Right lobe of liver (tissue), 6 donors: Measurements from ENCODE around the gene HIP1R. TPM values are rescaled to one million over a fixed set of nuclear protein-coding genes. Genes with fewer than 3 reads are reported as not detected.
A peak's percentile ranks its signal among the peaks of the same experiment; 100 is the strongest.

Experiments
- ATAC-seq, 4 donors: fragments of 200-7000 bp; cut with Tn5 transposase; one replicate each; pipeline ENCODE4 v1.9.1; 2020; ENCODE audit warnings: mild to moderate bottlenecking in 4 of 4, moderate library complexity in 4 of 4
- DNase-seq, 3 donors: peaks; one replicate each; pipeline ENCODE4 v3.0.0-alpha.2; 2020
- H3K27ac ChIP-seq, 3 donors: fragments of 200-600 bp; one replicate each; pipeline ENCODE4 v1.8.0; 2022
- H3K27me3 ChIP-seq, 2 donors: fragments of 200-600 bp; one replicate each; pipeline ENCODE4 v1.8.0; 2022
- H3K36me3 ChIP-seq, 4 donors: fragments of 200-600 bp; sonication (generic) in 1 of 4; one replicate each; pipeline versions ENCODE4 v1.5.1 to v1.8.0; 2017 to 2022; ENCODE audit warnings: control low read depth in 1 of 4
- H3K4me1 ChIP-seq, 4 donors: fragments of 200-600 bp; sonication (generic) in 1 of 4; one replicate each; pipeline versions ENCODE4 v1.5.1 to v1.8.0; 2017 to 2022; ENCODE audit warnings: control low read depth in 1 of 4
- H3K4me3 ChIP-seq, 3 donors: fragments of 200-600 bp; one replicate each; pipeline ENCODE4 v1.8.0; 2022
- H3K9me3 ChIP-seq, 4 donors: fragments of 200-600 bp; sonication (generic) in 1 of 4; one replicate each; pipeline versions ENCODE4 v1.5.1 to v1.8.0; 2017 to 2022; ENCODE audit warnings: control low read depth in 1 of 4
- CTCF ChIP-seq, 4 donors: fragments of 200-600 bp in 3 of 4; fragments of 450-650 bp in 1 of 4; IDR thresholded peaks; one replicate each; pipeline versions ENCODE4 v1.5.1 to v1.8.0; 2016 to 2022; ENCODE audit warnings: antibody characterized with exemption in 4 of 4, mild to moderate bottlenecking in 2 of 4
- POLR2A ChIP-seq: fragments of 450-650 bp; IDR thresholded peaks from one replicate; pipeline ENCODE4 v1.6.1; 2017; ENCODE audit warnings: antibody characterized with exemption, mild to moderate bottlenecking
- WGBS: methylation state at CpG from one replicate; pipeline ENCODE4 v1.1.6; 2018; ENCODE audit warnings: low coverage, low lambda C conversion rate; ENCODE audit not compliant: insufficient coverage; ENCODE audit errors: missing lambda C conversion rate; 5-methylcytosine and 5-hydroxymethylcytosine counted together
- intact Hi-C, 2 donors: fragments of 100-400 bp; cut with DNase I; formaldehyde crosslinking; loops; one replicate each; pipeline versions ENCODE4 v1.11.2 to v1.14.1; 2022
- total RNA-seq, 6 experiments: library from RNA; depleted of rRNA in 2 of 6; stranded (reverse); fragments of >200 nt in 2 of 6; fragmentation: NEBNext Ultra II Directional in 3 of 6; extraction: Animal tissue kit (Norgen Biotek cat#: 25700) in 3 of 6; gene quantifications; one replicate each; pipeline versions ENCODE4 v1.1.0 to v1.2.4, GENCODE V29; 2016 to 2023
- donor health status: DM: no; HTN: yes; CAD: no.
- donor health status: DM: no; HTN: no; CAD: no.
- donor health status: DM: no; HTN: no; CAD: no.
- donor health status: DM: no; HTN: yes; CAD: no.
- donor health status: DM: no; HTN: yes; CAD: no.

Gene HIP1R
- total RNA-seq, 6 experiments from 2014 or later = 23.6 to 37.2 (median 27.8) TPM

- H3K27ac ChIP-seq = peak overlapping the region in 2 of 3 donors; percentile 57 to 81
- WGBS = 40% methylated on average over 6 of the region's 28 CpGs
- no peak for TF ChIP-seq POLR2A
- peak; percentile 84 to 96 (median 84) for TF ChIP-seq CTCF (IDR thresholded peaks at IDR 0.05)
- H3K4me1 ChIP-seq = peaks cover 0 to 57% (median 20%) of the 10 kb centered on the region in 4 donors
- ATAC-seq (peak; percentile 61 to 65 (median 64)), DNase-seq (peak; percentile 82 to 89 (median 89))
- intact Hi-C loops = loop anchor here in 1 of 2 donors (2.0 kb wide), 1 partner anchor 89 kb away; no protein-coding TSS in a partner anchor
- no peak overlapping the region for H3K4me3 ChIP-seq
- H3K36me3 ChIP-seq = peaks cover 0 to 6% (median 0%) of the 10 kb centered on the region in 4 donors
- no peaks in the 10 kb centered on the region for H3K27me3 ChIP-seq
- no peaks in the 10 kb centered on the region for H3K9me3 ChIP-seq
These were observed 25.0 kb downstream of the HIP1R start for GRCh38 chr12:122860040-122860853.

- WGBS = 39% methylated on average over 3 of the region's 23 CpGs
- Histone ChIP-seq H3K4me1 (peaks cover 0 to 63% (median 21%) of the 10 kb centered on the region in 4 donors), H3K27ac (peak overlapping the region in 2 of 3 donors; percentile 57 to 81), H3K27me3 (no peaks in the 10 kb centered on the region), H3K4me3 (no peak overlapping the region), H3K36me3 (peaks cover 0 to under 1% (median 0%) of the 10 kb centered on the region in 4 donors), H3K9me3 (no peaks in the 10 kb centered on the region)
- intact Hi-C loops = loop anchor here in 1 of 2 donors (2.0 kb wide), 1 partner anchor 88 kb away; no protein-coding TSS in a partner anchor
- TF ChIP-seq CTCF (IDR thresholded peaks at IDR 0.05) (no peak), POLR2A (no peak)
- ATAC-seq = peak in 3 of 4 donors; percentile 12 to 31 (median 12)
- peak in 1 of 3 donors; percentile 73 for DNase-seq
These were observed 25.8 kb downstream of the HIP1R start for GRCh38 chr12:122860854-122861586.

- DNase-seq (peak in 1 of 3 donors; percentile 55), ATAC-seq (no peak)
- Histone ChIP-seq H3K36me3 (no peaks in the 10 kb centered on the region), H3K27ac (peak overlapping the region in 2 of 3 donors; percentile 60 to 81), H3K9me3 (no peaks in the 10 kb centered on the region), H3K27me3 (no peaks in the 10 kb centered on the region), H3K4me1 (peaks cover 0 to 69% (median 23%) of the 10 kb centered on the region in 4 donors), H3K4me3 (no peak overlapping the region)
- no CpG with 5 or more reads among the region's 5 CpGs for WGBS
- TF ChIP-seq POLR2A (no peak), CTCF (IDR thresholded peaks at IDR 0.05) (no peak)
- intact Hi-C loops = loop anchor here in 1 of 2 donors (2.0 kb wide), 1 partner anchor 87 kb away; no protein-coding TSS in a partner anchor
These were observed 26.3 kb downstream of the HIP1R start for GRCh38 chr12:122861587-122861970.

- ATAC-seq (no peak), DNase-seq (peak in 2 of 3 donors; percentile 18 to 52)
- Histone ChIP-seq H3K9me3 (no peaks in the 10 kb centered on the region), H3K4me1 (peaks cover 0 to 71% (median 26%) of the 10 kb centered on the region in 4 donors), H3K36me3 (peaks cover 0 to 5% (median 0%) of the 10 kb centered on the region in 4 donors), H3K27me3 (no peaks in the 10 kb centered on the region), H3K4me3 (no peak overlapping the region), H3K27ac (peak overlapping the region in 2 of 3 donors; percentile 60 to 81)
- intact Hi-C loops = no loop called here
- 61% methylated on average over 10 of the region's 20 CpGs for WGBS
- TF ChIP-seq POLR2A = no peak
- TF ChIP-seq CTCF (IDR thresholded peaks at IDR 0.05) = no peak
These were observed 26.9 kb downstream of the HIP1R start for GRCh38 chr12:122862110-122862634.
